Measurements from ENCODE around the gene PSG4.
"Not testable (repeated sequence)": the region's sequence is repeated elsewhere in the genome, so short reads cannot be mapped to it uniquely, and the experiment has no call there.

The PSG4 gene

DNA sequence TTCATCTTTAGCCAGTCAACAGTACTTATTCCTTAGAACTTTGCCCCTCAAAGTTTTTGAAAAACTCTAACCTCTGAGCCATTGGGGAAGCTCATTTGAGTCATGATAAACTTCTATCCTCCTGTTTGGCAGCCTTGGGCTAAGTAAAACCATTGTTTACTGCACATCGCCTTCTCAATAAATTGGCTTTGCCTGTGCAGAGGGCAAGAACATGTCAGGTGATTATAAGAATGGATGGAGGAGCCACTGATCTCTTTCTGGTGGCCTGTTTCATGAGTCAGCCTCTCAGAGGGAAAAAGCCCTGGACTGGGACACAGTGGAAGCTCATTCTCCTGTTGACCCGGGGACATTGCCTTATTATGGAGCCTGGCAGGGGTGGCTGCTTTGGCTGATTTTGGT is 19.4 kb upstream of the PSG4 start:
- H3K4me3 ChIP-seq (ENCODE audit: low read depth, low read length), result no peak overlapping the region
- in situ Hi-C loops (cut with HindIII; ENCODE audit: low sequenced_read_pairs), result no loop called here
- DNase-seq (ENCODE audit: low read depth), result no peak
- TF ChIP-seq, protein P1, sequence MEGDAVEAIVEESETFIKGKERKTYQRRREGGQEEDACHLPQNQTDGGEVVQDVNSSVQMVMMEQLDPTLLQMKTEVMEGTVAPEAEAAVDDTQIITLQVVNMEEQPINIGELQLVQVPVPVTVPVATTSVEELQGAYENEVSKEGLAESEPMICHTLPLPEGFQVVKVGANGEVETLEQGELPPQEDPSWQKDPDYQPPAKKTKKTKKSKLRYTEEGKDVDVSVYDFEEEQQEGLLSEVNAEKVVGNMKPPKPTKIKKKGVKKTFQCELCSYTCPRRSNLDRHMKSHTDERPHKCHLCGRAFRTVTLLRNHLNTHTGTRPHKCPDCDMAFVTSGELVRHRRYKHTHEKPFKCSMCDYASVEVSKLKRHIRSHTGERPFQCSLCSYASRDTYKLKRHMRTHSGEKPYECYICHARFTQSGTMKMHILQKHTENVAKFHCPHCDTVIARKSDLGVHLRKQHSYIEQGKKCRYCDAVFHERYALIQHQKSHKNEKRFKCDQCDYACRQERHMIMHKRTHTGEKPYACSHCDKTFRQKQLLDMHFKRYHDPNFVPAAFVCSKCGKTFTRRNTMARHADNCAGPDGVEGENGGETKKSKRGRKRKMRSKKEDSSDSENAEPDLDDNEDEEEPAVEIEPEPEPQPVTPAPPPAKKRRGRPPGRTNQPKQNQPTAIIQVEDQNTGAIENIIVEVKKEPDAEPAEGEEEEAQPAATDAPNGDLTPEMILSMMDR (IDR thresholded peaks at IDR 0.05; ENCODE audit: low read depth, low read length, missing control alignments), result no peak

DNA sequence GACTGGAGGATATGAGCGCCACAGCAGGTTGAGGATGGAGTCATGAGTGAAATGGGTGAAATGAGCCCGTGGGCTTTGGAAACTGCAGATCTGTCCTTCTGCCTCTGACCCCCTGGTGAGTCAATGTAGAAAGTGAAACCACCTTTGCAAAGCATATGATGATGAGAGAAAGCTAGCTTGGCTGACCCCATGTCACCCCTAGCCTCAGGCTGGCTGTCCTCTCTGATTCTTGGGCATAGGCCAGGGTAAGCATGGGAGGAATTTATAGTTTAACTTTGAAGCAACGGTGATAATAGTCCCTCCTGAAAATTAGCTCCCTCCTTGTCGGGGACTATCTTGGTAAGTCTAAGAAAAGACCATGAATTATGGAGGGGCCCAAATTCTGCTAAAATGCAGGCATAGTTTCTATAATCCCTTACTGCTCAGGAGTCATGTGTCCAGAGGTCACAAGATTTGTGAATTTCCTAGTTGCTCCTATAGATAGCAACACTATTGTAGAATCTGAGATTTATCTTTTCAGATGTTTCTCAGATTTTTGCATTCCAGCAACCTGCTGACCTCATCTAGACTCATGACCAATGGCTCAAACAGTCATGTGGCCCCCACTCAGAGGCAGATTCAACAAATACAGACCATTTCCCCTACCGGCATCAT is 18.9 kb upstream of the PSG4 start:
- H3K4me3 ChIP-seq (ENCODE audit: low read depth, low read length); in situ Hi-C loops (cut with HindIII; ENCODE audit: low sequenced_read_pairs); DNase-seq (ENCODE audit: low read depth): not testable (repeated sequence)

DNA sequence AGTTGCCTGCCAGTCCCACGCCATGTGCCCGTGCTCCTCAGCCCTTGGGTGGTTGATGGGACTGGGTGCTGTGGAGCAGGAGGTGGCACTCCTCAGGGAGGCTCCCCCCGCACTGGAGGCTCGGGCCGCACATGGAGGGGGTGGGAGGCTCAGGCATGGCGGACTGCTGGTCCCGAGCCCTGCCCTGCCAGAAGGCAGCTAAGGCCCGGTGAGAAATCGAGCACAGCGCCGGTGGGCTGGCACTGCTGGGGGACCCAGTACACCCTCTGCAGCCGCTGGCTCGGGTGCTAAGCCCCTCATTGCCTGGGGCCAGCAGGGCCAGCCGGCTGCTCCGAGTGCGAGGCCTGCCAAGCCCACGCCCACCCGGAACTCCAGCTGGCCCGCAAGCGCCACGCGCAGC is 16.5 kb upstream of the PSG4 start:
- H3K4me3 ChIP-seq (ENCODE audit: low read depth, low read length); in situ Hi-C loops (cut with HindIII; ENCODE audit: low sequenced_read_pairs); DNase-seq (ENCODE audit: low read depth): not testable (repeated sequence)

DNA sequence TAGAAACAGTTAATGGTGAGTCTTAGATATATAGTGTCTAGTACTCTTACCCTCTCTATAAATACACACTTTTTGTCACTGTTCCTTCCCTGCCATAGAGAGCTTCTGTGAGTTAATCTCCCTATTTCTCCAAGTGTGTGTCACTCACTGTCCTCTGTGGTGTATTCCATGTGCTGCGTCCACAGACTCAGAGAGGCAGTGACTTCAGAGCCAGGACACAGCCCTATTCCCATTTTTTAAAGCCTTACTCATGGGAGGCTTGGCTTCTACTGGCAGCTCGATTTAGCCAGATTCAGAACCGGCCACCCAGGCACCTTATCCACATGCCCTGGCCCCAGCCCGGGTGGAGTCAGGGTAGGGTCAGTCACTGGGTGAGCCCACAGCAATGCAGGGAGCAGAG is 13.7 kb upstream of the PSG4 start:
- in situ Hi-C loops (cut with HindIII; ENCODE audit: low sequenced_read_pairs); DNase-seq (ENCODE audit: low read depth); H3K4me3 ChIP-seq (ENCODE audit: low read depth, low read length): not testable (repeated sequence)

DNA sequence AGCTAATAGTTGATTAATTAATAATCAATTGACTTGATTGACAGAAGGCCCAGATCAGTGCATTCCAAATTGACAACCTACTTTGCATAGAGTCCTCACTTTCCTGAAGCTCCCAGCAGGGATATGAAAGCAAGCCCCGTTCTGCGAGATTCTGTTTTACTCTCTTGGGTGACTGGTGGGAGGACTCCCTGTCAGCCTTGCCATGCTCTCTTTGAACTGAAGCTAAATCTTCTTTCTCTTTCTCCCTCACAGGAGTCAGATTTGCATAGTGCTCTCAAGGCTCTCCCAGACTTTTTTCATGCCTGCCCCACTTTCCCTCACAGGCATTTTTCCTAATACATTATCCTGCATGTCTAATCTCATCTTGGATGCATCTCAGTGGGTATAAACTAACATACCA is 10.4 kb upstream of the PSG4 start:
- H3K4me3 ChIP-seq (ENCODE audit: low read depth, low read length); in situ Hi-C loops (cut with HindIII; ENCODE audit: low sequenced_read_pairs): not testable (repeated sequence)

DNA sequence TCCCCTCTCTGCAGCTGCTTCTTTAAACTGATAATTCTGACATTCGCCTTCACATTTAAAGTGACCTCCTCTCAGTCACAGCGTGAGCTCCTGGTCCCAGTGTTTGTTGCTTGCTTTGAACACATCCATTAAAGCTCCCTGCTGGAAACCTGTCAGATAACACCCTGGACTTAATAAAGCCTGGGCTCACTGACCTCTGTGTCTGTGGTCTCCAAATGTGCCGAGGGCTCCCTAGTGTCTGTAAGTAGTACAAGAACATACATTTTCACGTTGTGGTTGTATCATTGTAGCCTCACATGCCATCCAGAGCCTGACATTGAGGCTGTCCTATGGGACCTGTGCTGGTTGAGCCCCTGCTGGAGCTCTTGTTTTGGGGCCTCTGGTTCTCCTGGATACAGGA is 2.6 kb upstream of the PSG4 start:
- H3K4me3 ChIP-seq (ENCODE audit: low read depth, low read length), result no peak overlapping the region
- in situ Hi-C loops (cut with HindIII; ENCODE audit: low sequenced_read_pairs), result no loop called here
- DNase-seq (ENCODE audit: low read depth), result no peak
- TF ChIP-seq, protein P1 (IDR thresholded peaks at IDR 0.05; ENCODE audit: low read depth, low read length, missing control alignments), result no peak

More for the DNA sequence above, 10.4 kb upstream of the PSG4 start:
- DNase-seq (ENCODE audit: low read depth), result not testable (repeated sequence)

DNA sequence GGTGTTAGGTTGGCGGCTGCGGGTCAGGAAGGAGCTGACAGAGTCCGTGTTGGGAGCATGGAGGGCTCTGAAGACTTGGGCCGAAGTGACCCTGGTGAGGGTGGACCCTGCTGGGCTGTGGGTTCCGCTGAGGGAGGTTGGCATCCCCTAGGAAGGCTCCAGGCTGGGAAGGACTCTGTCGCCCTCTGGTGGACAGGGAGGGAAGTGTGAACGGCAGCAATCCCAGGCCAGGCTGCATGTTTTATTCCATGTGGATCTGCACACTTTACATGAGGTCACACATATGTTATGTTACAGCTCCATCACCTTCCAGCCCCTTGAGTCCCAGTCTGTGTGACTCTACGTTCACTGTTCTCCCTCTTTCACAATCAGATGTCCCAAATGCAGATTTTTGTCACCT is 1.7 kb upstream of the PSG4 start:
- TF ChIP-seq, protein P1 (IDR thresholded peaks at IDR 0.05; ENCODE audit: low read depth, low read length, missing control alignments), result peak; percentile 36
- H3K4me3 ChIP-seq (ENCODE audit: low read depth, low read length); in situ Hi-C loops (cut with HindIII; ENCODE audit: low sequenced_read_pairs); DNase-seq (ENCODE audit: low read depth): not testable (repeated sequence)

DNA sequence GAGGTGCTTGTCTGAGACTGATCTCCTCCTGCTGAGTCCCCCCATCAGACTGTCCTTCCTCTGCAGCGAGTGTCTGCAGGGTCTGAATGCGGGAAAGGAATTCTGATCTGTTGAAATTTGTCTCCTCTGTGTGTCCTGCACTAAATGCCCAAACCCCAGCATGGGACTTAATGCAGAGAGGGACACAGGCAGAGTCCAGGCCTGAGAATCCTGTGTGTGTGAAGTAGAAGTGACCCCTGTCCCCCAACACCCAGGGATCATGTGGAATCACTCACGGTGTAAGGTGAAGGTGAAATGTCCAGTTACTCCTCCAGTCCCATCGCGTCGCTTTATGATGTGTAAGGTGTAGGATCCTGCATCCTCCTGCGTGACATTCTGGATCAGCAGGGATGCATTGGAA is 1.8 kb downstream of the PSG4 start:
- DNase-seq (ENCODE audit: low read depth); in situ Hi-C loops (cut with HindIII; ENCODE audit: low sequenced_read_pairs); H3K4me3 ChIP-seq (ENCODE audit: low read depth, low read length): not testable (repeated sequence)

DNA sequence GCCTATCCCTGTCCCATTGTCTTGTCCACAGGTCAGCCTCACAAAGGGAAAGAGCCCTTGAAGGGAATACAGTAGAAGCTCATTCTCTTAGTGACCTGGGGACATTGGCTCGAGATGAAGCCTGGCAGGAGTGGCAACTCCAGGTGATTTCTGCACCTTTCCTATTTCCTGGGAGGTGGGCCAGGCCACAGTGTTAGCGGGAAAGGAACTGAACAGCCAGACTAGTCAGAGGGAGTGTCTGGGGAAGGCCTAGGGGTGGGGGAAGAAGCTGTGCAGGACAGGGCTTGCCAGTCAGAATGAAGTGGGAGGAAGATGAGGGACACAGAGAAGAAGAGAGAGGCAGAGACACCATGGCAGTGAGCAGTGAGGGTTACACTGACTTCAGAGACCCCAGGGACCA is 3.5 kb downstream of the PSG4 start:
- H3K4me3 ChIP-seq (ENCODE audit: low read depth, low read length); in situ Hi-C loops (cut with HindIII; ENCODE audit: low sequenced_read_pairs); DNase-seq (ENCODE audit: low read depth): not testable (repeated sequence)

DNA sequence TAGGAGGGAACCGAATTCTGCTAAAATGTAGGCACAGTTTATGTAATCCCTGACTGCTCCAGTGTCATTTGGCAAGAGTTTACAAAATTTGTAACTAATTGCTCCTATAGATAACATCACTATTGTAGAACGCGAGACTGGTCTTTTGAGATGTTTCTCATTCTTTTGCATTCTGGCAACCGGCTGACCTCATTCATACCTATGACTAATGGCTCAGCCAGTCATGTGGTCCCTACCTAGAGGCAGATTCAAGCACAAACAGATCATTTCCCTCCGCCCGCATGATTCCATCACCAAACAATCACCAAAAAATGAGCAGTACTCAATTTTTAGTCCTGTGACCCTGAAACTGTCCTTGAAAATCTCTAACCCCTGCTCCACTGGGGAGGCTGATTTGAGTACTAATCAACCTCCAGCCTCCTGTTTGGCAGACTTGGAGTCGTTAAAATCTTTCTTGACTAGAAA is 4.1 kb downstream of the PSG4 start:
- H3K4me3 ChIP-seq (ENCODE audit: low read depth, low read length); in situ Hi-C loops (cut with HindIII; ENCODE audit: low sequenced_read_pairs): not testable (repeated sequence)
- peak; percentile 16 for DNase-seq (ENCODE audit: low read depth)

DNA sequence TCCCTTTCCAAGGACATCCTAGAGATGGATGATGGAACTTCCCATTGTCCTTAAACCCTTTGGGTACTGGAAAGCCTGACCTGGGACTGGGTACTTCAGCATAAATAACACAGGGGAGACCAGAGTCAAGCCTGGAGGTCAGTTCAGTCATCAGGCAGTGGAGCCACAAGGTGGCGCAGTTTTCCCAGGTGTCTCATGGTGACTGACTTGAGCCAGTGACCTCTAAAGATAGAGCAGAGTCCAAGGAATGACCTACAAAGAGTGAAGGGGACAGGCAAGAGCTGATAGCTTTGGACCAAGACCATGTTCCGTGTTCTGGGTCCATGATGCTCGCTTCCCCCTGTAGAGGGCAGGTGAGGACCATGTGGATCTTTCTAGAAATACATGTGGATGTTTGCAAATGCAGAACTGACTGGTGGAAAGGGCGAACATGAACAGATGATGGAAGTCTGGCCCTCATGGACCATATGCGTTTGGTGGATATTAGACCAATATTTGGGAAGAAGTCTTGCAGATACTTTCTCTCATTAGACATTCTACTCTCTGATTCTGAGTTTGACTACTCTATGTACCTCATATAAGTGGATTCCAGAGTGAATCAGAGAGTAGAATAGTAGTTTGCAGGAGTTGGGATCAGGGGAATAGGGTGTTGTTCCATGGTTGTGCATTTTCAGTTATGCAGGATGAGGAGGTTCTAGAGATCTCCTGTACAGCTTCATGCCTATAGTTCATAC is 6.6 kb downstream of the PSG4 start:
- in situ Hi-C loops (cut with HindIII; ENCODE audit: low sequenced_read_pairs); H3K4me3 ChIP-seq (ENCODE audit: low read depth, low read length); DNase-seq (ENCODE audit: low read depth): not testable (repeated sequence)

DNA sequence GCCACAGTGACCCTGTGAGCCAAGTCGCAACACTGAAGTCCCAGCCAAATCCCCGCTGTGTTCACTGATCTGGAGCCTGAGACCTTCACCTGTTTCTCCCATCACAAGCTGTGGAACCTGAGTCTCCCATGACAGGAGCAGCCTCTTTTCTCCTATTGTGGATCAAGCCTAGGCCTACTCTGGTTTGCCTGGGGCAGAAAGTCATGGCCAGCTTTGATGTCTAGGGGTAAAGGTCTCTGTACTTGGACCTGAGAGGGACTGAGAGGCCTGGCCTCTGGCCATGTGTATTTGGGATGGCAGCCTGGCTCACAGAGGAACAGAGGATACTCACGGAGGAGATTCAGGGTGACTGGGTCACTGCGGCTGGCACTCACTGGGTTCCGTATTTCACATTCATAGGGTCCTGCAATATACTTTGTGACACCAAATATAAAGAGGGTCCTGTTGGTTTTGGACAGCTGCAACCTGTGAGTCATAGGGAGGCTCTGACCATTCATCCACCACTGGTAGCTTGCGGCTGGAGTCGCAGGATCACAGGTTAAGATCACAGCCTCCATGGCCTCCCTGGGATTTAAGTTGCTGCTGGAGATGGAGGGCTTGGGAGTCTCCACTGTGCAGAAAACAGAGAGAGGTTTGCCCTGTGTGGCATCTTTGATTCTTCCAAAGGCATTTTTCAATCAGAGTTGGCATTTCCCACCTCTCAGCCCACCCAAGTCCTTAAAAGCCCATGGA is 7.6 kb downstream of the PSG4 start:
- in situ Hi-C loops (cut with HindIII; ENCODE audit: low sequenced_read_pairs); DNase-seq (ENCODE audit: low read depth); H3K4me3 ChIP-seq (ENCODE audit: low read depth, low read length): not testable (repeated sequence)

DNA sequence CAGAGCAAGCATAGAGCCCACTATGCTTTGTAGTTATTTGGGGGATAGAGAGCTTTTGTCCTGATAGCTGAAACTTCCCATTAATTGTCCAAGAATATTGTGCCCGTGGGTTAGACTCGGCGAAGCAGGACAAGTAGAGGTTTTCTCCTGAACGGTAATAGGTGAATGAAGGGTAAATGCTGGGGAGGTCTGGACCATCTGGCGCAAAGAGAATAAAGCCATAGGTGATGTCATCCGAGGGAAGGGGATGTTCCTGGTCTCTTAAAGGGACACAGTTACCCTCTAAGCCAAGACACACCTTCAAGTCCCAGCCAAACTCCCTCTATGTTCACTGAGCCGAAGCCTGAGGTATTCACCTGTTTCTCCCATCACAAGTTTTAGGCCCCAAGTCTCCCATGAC is 11.0 kb downstream of the PSG4 start:
- in situ Hi-C loops (cut with HindIII; ENCODE audit: low sequenced_read_pairs); H3K4me3 ChIP-seq (ENCODE audit: low read depth, low read length); DNase-seq (ENCODE audit: low read depth): not testable (repeated sequence)
